DND-41 (cell line): ENCODE results near the gene SATB1.

Experiments used
- ATAC-seq: fragments of 200-7000 bp; cut with Tn5 transposase; 3 replicates; pipeline ENCODE4 v1.9.1; 2021; ENCODE audit warnings: low read depth; ENCODE audit not compliant: insufficient read depth
- DNase-seq: peaks from one replicate; pipeline ENCODE4 v3.0.0-alpha.2; 2020
- H2AFZ ChIP-seq: 2 replicates; pipeline ENCODE4 v1.6.0; 2012; ENCODE audit warnings: low read depth, low read length
- H3K27ac ChIP-seq: 2 replicates; pipeline ENCODE4 v1.5.1; 2012; ENCODE audit warnings: low read length, inconsistent platforms
- H3K27me3 ChIP-seq: fragments of 200-600 bp; sonication (generic); 2 replicates; pipeline ENCODE4 v1.6.0; 2012; ENCODE audit warnings: low read length, mild to moderate bottlenecking, inconsistent platforms; ENCODE audit not compliant: insufficient read depth, poor library complexity
- H3K36me3 ChIP-seq: 2 replicates; pipeline ENCODE4 v1.5.1; 2012; ENCODE audit warnings: low read length, inconsistent platforms; ENCODE audit not compliant: insufficient read depth
- H3K4me1 ChIP-seq: 2 replicates; pipeline ENCODE4 v1.5.1; 2012; ENCODE audit warnings: mild to moderate bottlenecking, low read length; ENCODE audit not compliant: insufficient read depth
- H3K4me2 ChIP-seq: 2 replicates; pipeline ENCODE4 v1.6.0; 2012; ENCODE audit warnings: mild to moderate bottlenecking, moderate library complexity, low read length, inconsistent platforms; ENCODE audit not compliant: insufficient read depth
- H3K4me3 ChIP-seq, 2 experiments: fragments of 200-600 bp in 1 of 2; shearing (Covaris generic) in 1 of 2; 2 replicates each; pipeline ENCODE4 v1.5.1; 2012 to 2016; ENCODE audit warnings: inconsistent platforms in 2 of 2, low read length in 2 of 2, mild to moderate bottlenecking in 2 of 2, low read depth in 1 of 2, moderate library complexity in 1 of 2
- H3K79me2 ChIP-seq: 2 replicates; pipeline ENCODE4 v1.6.0; 2012; ENCODE audit warnings: low read length, inconsistent platforms; ENCODE audit not compliant: insufficient read depth
- H3K9ac ChIP-seq: 2 replicates; pipeline ENCODE4 v1.6.0; 2012; ENCODE audit warnings: low read depth, mild to moderate bottlenecking, inconsistent platforms, low read length, moderate library complexity
- H3K9me3 ChIP-seq: 2 replicates; pipeline ENCODE4 v1.5.1; 2012; ENCODE audit warnings: low read length, moderate library complexity, mild to moderate bottlenecking, inconsistent platforms; ENCODE audit not compliant: insufficient read depth, severe bottlenecking
- H4K20me1 ChIP-seq: 2 replicates; pipeline ENCODE4 v1.6.0; 2012; ENCODE audit warnings: low read length; ENCODE audit not compliant: insufficient read depth
- EZH2 ChIP-seq: IDR thresholded peaks from 3 replicates; pipeline ENCODE4 v1.6.1; 2012; ENCODE audit warnings: borderline replicate concordance, low read depth, mild to moderate bottlenecking, moderate library complexity, low read length, inconsistent platforms; ENCODE audit not compliant: severe bottlenecking
- TF ChIP-seq, protein P1 (sequence below): IDR thresholded peaks from 2 replicates; pipeline ENCODE4 v1.5.1; 2012; ENCODE audit warnings: borderline replicate concordance, low read length, moderate library complexity, mild to moderate bottlenecking; ENCODE audit not compliant: poor library complexity, severe bottlenecking; ENCODE audit errors: extremely low read depth

Gene SATB1

DNA sequence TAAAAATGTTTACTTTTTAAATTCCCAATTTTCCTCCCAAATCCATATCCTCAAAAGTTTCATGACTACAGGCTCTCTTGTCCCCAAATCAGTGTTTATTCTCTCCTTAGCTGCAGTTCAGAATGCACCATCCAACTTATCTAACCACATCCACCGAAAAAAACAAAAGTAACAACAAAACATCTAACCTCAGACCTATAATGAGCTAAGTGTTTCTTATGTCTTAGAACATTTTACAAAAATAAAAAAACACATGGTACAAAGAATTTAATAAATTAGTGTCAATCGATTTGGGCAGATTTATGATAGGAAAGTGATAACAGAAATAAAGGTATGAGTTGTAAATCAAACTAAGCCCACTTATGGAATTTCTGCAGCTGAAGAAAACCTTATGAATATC lies 13.6 kb downstream of the SATB1 start:
- Histone ChIP-seq H3K36me3 (peaks cover 91% of the 10 kb centered on the region), H3K27me3 (no peaks in the 10 kb centered on the region), H3K4me3 (no peak overlapping the region), H3K9me3 (no peaks in the 10 kb centered on the region), H3K27ac (no peak overlapping the region), H2AFZ (no peak overlapping the region), H3K79me2 (peaks cover 10% of the 10 kb centered on the region; the same call in 1 of the 2 replicates), H3K4me1 (no peaks in the 10 kb centered on the region), H3K4me2 (no peak overlapping the region), H4K20me1 (no peaks in the 10 kb centered on the region), H3K9ac (no peak overlapping the region)
- TF ChIP-seq, protein P1, sequence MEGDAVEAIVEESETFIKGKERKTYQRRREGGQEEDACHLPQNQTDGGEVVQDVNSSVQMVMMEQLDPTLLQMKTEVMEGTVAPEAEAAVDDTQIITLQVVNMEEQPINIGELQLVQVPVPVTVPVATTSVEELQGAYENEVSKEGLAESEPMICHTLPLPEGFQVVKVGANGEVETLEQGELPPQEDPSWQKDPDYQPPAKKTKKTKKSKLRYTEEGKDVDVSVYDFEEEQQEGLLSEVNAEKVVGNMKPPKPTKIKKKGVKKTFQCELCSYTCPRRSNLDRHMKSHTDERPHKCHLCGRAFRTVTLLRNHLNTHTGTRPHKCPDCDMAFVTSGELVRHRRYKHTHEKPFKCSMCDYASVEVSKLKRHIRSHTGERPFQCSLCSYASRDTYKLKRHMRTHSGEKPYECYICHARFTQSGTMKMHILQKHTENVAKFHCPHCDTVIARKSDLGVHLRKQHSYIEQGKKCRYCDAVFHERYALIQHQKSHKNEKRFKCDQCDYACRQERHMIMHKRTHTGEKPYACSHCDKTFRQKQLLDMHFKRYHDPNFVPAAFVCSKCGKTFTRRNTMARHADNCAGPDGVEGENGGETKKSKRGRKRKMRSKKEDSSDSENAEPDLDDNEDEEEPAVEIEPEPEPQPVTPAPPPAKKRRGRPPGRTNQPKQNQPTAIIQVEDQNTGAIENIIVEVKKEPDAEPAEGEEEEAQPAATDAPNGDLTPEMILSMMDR = no peak
- ATAC-seq (no peak), DNase-seq (no peak)

- TF ChIP-seq, protein P1 = no peak
- no peak for TF ChIP-seq EZH2
- peaks cover 10% of the 10 kb centered on the region; the same call in 1 of the 2 replicates for H3K79me2 ChIP-seq
- H3K27me3 ChIP-seq = no peaks in the 10 kb centered on the region
- H3K4me2 ChIP-seq = no peak overlapping the region
- no peak overlapping the region for H3K4me3 ChIP-seq
- ATAC-seq = no peak
- H3K9me3 ChIP-seq = no peaks in the 10 kb centered on the region
- no peak overlapping the region for H3K9ac ChIP-seq
- no peak overlapping the region for H2AFZ ChIP-seq
- H4K20me1 ChIP-seq = no peaks in the 10 kb centered on the region
- H3K4me1 ChIP-seq = no peaks in the 10 kb centered on the region
- H3K27ac ChIP-seq = no peak overlapping the region
- no peak for DNase-seq
- H3K36me3 ChIP-seq = peaks cover 85% of the 10 kb centered on the region
These were observed 14.9 kb downstream of the SATB1 start for GRCh38 chr3:18410205-18410604.

DNA sequence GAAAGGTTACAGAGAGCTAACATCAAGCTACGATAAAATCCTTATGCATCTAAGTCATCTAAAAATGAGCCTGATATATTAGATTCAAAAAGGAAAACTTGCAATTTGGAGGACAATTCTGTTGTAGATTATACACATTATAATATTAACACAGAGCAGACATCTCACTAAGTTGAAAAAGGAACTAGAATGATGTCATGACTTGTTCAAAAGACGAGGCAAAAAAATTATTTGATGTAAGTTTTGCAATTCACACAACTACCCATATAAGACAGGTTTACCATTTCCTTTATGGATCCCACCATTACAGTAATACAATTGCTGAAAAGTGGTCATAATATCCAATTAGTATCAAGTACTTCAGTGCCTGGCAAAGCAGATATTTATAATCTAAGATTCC lies 15.9 kb downstream of the SATB1 start:
- TF ChIP-seq, protein P1 = no peak
- TF ChIP-seq EZH2 = no peak
- Histone ChIP-seq H3K27ac (no peak overlapping the region), H4K20me1 (no peaks in the 10 kb centered on the region), H3K9me3 (no peaks in the 10 kb centered on the region), H3K4me2 (no peak overlapping the region), H3K27me3 (no peaks in the 10 kb centered on the region), H2AFZ (no peak overlapping the region), H3K4me1 (no peaks in the 10 kb centered on the region), H3K79me2 (peaks cover 10% of the 10 kb centered on the region; the same call in 1 of the 2 replicates), H3K9ac (no peak overlapping the region), H3K36me3 (peaks cover 84% of the 10 kb centered on the region), H3K4me3 (no peak overlapping the region)
- DNase-seq = no peak
- no peak for ATAC-seq

GRCh38 chr3:18405141-18405540 lies 20.0 kb downstream of the SATB1 start:
- H3K4me1 ChIP-seq = no peaks in the 10 kb centered on the region
- no peak overlapping the region for H3K9ac ChIP-seq
- H3K79me2 ChIP-seq = peaks cover 12% of the 10 kb centered on the region; the same call in 1 of the 2 replicates
- no peak for ATAC-seq
- H3K27ac ChIP-seq = no peak overlapping the region
- TF ChIP-seq EZH2 = no peak
- TF ChIP-seq, protein P1 = no peak
- no peak overlapping the region for H2AFZ ChIP-seq
- H3K4me2 ChIP-seq = no peak overlapping the region
- H3K4me3 ChIP-seq = no peak overlapping the region
- H4K20me1 ChIP-seq = no peaks in the 10 kb centered on the region
- DNase-seq = no peak
- H3K9me3 ChIP-seq = no peaks in the 10 kb centered on the region
- H3K36me3 ChIP-seq = peaks cover 71% of the 10 kb centered on the region
- no peaks in the 10 kb centered on the region for H3K27me3 ChIP-seq
